Gastrocnemius medialis (tissue), 4 donors: ENCODE results near the gene CUEDC2. TPM values are rescaled to one million over a fixed set of nuclear protein-coding genes. Genes with fewer than 3 reads are reported as not detected.

Experiments used
- ATAC-seq, 2 donors: fragments of 150-250 bp; one replicate each; pipeline ENCODE4 v1.9.1; 2016
- DNase-seq, 2 donors: peaks; one replicate each; pipeline ENCODE4 v3.0.0-alpha.2; 2019
- H3K27ac ChIP-seq, 4 donors: fragments of 200-600 bp; sonication (generic); 1 replicate in 1 of 4; 2 replicates in 3 of 4; pipeline ENCODE4 v1.5.1; 2016 to 2018; ENCODE audit warnings: mild to moderate bottlenecking in 2 of 4, moderate library complexity in 1 of 4
- H3K27me3 ChIP-seq, 3 donors: fragments of 200-600 bp; sonication (generic) in 2 of 3; 1 replicate in 1 of 3; 2 replicates in 2 of 3; pipeline versions ENCODE4 v1.5.1 to v1.6.0; 2016 to 2019; ENCODE audit warnings: mild to moderate bottlenecking in 1 of 3, moderate library complexity in 1 of 3
- H3K36me3 ChIP-seq, 2 donors: fragments of 200-600 bp; sonication (generic) in 1 of 2; one replicate each; pipeline ENCODE4 v1.5.1; 2017 to 2018
- H3K4me1 ChIP-seq, 2 donors: fragments of 200-600 bp; sonication (generic) in 1 of 2; one replicate each; pipeline ENCODE4 v1.5.1; 2016 to 2017; ENCODE audit warnings: mild to moderate bottlenecking in 2 of 2
- H3K4me3 ChIP-seq, 4 donors: fragments of 200-600 bp; sonication (generic) in 3 of 4; 1 replicate in 1 of 4; 2 replicates in 3 of 4; pipeline ENCODE4 v1.5.1; 2016 to 2019; ENCODE audit warnings: mild to moderate bottlenecking in 2 of 4
- H3K9me3 ChIP-seq, 3 donors: fragments of 200-600 bp; sonication (generic) in 2 of 3; 1 replicate in 1 of 3; 2 replicates in 2 of 3; pipeline ENCODE4 v1.5.1; 2016 to 2019
- POLR2A ChIP-seq, 2 donors: fragments of 450-650 bp; IDR thresholded peaks; one replicate each; pipeline ENCODE4 v1.6.1; 2017; ENCODE audit warnings: antibody characterized with exemption in 2 of 2, mild to moderate bottlenecking in 2 of 2, moderate library complexity in 2 of 2
- in situ Hi-C, 4 donors: fragments of 200-750 bp; cut with MboI; loops; one replicate each; pipeline versions ENCODE4 v1.15.0 to v1.8.0; 2017; ENCODE audit warnings: low sequenced_read_pairs in 4 of 4
- intact Hi-C: fragments of 100-400 bp; cut with DNase I; formaldehyde crosslinking; loops from one replicate; pipeline ENCODE4 v1.15.1; 2023; ENCODE audit warnings: low total_unique reads
- total RNA-seq, 4 donors: library from RNA; depleted of rRNA; stranded (reverse); fragments of >200 nt; gene quantifications; one replicate each; pipeline versions ENCODE4 v1.1.0 to v1.2.3, GENCODE V29; 2016
- TF ChIP-seq, protein P1 (sequence below), 5 experiments: fragments of 450-650 bp in 3 of 5; fragments of 200-600 bp in 2 of 5; sonication (generic) in 2 of 5; IDR thresholded peaks in 4 of 5; conservative IDR thresholded peaks in 1 of 5; 1 replicate in 4 of 5; 2 replicates in 1 of 5; pipeline ENCODE4 v1.5.1; 2016 to 2019; ENCODE audit warnings: antibody characterized with exemption in 5 of 5, mild to moderate bottlenecking in 3 of 5, moderate library complexity in 3 of 5

CUEDC2 gene
- total RNA-seq, 4 donors from 2014 or later, result 51.6 to 83.1 (median 70.2) TPM

DNA sequence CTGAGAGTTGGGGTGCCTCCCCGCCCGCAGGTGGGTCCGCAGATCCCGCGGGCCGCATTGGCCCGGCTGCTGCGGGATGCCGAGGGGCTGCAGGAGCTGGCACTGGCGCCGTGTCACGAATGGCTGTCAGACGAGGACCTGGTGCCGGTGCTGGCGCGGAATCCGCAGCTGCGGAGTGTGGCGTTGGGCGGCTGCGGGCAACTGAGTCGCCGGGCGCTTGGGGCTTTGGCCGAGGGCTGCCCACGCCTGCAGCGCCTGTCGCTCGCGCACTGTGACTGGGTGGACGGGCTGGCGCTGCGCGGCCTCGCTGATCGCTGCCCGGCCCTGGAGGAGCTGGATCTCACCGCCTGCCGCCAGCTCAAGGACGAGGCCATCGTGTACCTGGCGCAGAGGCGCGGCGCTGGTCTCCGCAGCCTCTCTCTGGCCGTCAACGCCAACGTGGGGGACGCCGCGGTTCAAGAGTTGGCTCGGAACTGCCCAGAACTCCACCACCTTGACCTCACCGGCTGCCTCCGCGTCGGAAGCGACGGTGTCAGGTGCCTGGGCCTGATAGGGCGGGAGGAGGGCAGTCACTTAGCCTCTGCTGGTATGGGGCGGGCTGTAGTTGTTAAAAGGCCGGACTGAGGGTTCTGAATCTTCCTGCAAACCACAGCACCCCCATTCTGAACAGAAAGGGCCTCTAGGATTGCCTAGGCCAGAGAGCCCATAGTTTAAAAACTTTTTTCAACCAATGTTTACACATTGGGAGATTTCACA, 10.4 kb downstream of the CUEDC2 start:
- Histone ChIP-seq H3K4me3 (peak overlapping the region; percentile 82 to 92 (median 87)), H3K27me3 (peaks cover 13 to 20% (median 14%) of the 10 kb centered on the region in 3 donors), H3K9me3 (no peaks in the 10 kb centered on the region), H3K4me1 (peaks cover 27 to 30% of the 10 kb centered on the region in 2 donors), H3K27ac (peak overlapping the region; percentile 85 to 97 (median 94)), H3K36me3 (no peaks in the 10 kb centered on the region)
- TF ChIP-seq, protein P1, sequence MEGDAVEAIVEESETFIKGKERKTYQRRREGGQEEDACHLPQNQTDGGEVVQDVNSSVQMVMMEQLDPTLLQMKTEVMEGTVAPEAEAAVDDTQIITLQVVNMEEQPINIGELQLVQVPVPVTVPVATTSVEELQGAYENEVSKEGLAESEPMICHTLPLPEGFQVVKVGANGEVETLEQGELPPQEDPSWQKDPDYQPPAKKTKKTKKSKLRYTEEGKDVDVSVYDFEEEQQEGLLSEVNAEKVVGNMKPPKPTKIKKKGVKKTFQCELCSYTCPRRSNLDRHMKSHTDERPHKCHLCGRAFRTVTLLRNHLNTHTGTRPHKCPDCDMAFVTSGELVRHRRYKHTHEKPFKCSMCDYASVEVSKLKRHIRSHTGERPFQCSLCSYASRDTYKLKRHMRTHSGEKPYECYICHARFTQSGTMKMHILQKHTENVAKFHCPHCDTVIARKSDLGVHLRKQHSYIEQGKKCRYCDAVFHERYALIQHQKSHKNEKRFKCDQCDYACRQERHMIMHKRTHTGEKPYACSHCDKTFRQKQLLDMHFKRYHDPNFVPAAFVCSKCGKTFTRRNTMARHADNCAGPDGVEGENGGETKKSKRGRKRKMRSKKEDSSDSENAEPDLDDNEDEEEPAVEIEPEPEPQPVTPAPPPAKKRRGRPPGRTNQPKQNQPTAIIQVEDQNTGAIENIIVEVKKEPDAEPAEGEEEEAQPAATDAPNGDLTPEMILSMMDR (IDR thresholded peaks at IDR 0.05 in 4 of 5, conservative IDR thresholded peaks at IDR 0.05 in 1 of 5), result no peak
- peak in 1 of 2 donors; percentile 29 for TF ChIP-seq POLR2A (IDR thresholded peaks at IDR 0.05)
- intact Hi-C loops (loop anchor here (1.0 to 5.0 kb wide), 5 partner anchors 10 to 81 kb away; partner anchors contain the start of genes CUEDC2 and SUFU), in situ Hi-C loops (no loop called here)
- DNase-seq, result peak in 1 of 2 donors; percentile 53
- ATAC-seq, result peak; percentile 5 to 15

DNA sequence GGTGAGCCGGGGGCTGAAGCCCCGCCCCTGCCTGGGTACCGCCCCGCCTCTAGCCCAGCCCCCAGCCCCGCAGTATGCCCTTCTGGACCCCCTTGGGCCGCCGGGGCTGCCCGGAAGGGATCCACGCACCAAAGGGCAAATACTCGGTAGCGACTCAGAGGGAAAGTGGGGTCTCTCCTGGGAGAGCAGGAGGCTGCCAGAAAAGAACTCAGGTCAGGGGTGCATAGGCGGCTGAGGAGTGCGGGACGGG, 10.9 kb downstream of the CUEDC2 start:
- peaks cover 17 to 25% (median 19%) of the 10 kb centered on the region in 3 donors for H3K27me3 ChIP-seq
- peak overlapping the region; percentile 82 to 92 (median 87) for H3K4me3 ChIP-seq
- peaks cover 27 to 30% of the 10 kb centered on the region in 2 donors for H3K4me1 ChIP-seq
- TF ChIP-seq, protein P1 (IDR thresholded peaks at IDR 0.05 in 4 of 5, conservative IDR thresholded peaks at IDR 0.05 in 1 of 5), result no peak
- no peak for TF ChIP-seq POLR2A (IDR thresholded peaks at IDR 0.05)
- H3K36me3 ChIP-seq, result no peaks in the 10 kb centered on the region
- peak overlapping the region; percentile 85 to 97 (median 94) for H3K27ac ChIP-seq
- no peaks in the 10 kb centered on the region for H3K9me3 ChIP-seq
- no peak for DNase-seq
- ATAC-seq, result no peak
- intact Hi-C loops, result loop anchor here (1.0 to 5.0 kb wide), 4 partner anchors 11 to 82 kb away; partner anchors contain the start of genes CUEDC2 and SUFU
- in situ Hi-C loops, result no loop called here

DNA sequence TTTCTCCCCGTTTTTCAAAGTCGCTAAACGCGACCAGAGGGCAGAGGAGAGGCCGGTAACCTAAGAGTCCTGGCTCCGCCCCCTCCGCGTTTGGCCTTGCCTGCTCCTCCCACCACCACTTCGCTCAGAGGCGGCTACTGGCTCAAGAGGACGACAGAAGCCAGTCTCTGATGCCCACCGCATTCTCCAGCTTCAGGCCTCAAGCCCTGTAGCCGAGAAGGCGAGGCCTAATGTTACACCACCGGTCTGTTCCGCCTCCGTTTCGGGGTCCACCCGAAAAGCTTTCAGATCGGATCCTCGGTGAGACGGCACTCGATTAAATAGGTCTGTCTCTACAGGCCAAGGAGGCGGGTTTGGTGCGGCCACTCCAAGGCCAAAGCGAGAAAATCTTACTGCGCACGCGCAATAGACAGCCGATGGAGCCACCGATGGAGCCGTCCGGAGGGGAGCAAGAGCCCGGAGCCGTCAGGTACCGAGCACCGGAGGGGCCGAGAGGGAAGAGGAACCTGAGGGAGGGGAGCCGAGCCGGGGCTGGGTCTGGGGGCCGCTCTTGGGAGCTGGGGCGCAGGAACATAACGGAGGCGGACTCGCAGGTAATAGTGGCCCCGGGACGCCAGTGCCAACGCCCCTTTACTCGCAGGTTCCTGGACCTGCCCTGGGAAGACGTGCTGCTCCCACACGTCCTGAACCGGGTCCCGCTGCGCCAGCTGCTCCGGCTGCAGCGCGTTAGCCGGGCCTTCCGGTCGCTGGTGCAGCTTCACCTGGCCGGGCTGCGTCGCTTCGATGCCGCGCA, 11.5 kb downstream of the CUEDC2 start, which contains the start of gene FBXL15:
Gene FBXL15, plus strand, starts transcription at position 123 of the 793 bp plus-strand sequence. Its CDS starts 294 bp downstream, at position 417.
- Histone ChIP-seq H3K9me3 (no peaks in the 10 kb centered on the region), H3K4me1 (peaks cover 27 to 30% of the 10 kb centered on the region in 2 donors), H3K27me3 (peaks cover 20 to 30% (median 24%) of the 10 kb centered on the region in 3 donors), H3K4me3 (peak within 1 kb of the TSS; percentile 82 to 92 (median 87)), H3K36me3 (no peaks in the 10 kb centered on the region), H3K27ac (peak within 1 kb of the TSS; percentile 85 to 97 (median 94))
- intact Hi-C loops, result loop anchor here (1.0 to 5.0 kb wide), 4 partner anchors 11 to 82 kb away; partner anchors contain the start of genes CUEDC2 and SUFU
- in situ Hi-C loops, result no loop called here
- DNase-seq, result peak; percentile 96
- peak; percentile 90 to 94 for ATAC-seq
- TF ChIP-seq, protein P1 (IDR thresholded peaks at IDR 0.05 in 4 of 5, conservative IDR thresholded peaks at IDR 0.05 in 1 of 5), result peak in 2 of 5 experiments; percentile 22 to 41
- peak; percentile 30 to 39 for TF ChIP-seq POLR2A (IDR thresholded peaks at IDR 0.05)

DNA sequence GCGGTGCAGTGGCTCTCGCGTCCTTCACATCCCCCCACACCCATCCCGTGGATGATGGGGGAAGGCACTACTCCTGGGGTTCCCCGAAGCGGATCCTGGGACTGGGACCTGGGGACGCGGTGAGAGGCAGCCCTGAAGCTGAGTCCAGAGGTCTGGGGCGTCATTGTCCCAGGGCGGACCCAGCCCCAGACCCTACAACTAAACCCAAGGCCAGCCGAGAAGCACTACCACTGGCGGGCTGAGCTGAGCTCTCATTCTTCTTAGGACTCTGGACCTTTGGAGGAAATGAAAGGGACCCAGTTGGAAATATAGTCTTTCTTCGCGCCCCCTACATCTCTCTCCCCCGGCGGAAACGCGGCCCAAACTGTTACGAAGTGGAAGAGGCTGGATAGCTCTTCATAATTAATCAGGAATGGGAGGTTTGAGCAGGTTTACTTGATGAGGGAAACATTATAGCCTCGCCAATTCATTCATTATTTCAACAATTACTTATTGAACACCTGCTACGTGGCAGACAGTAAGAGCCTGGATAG, 12.1 kb downstream of the CUEDC2 start:
- Histone ChIP-seq H3K27ac (peak overlapping the region; percentile 85 to 97 (median 94)), H3K27me3 (peaks cover 25 to 37% (median 27%) of the 10 kb centered on the region in 3 donors), H3K4me1 (peaks cover 27 to 30% of the 10 kb centered on the region in 2 donors), H3K4me3 (peak overlapping the region; percentile 82 to 92 (median 87)), H3K36me3 (no peaks in the 10 kb centered on the region), H3K9me3 (no peaks in the 10 kb centered on the region)
- TF ChIP-seq POLR2A (IDR thresholded peaks at IDR 0.05), result no peak
- TF ChIP-seq, protein P1 (IDR thresholded peaks at IDR 0.05 in 4 of 5, conservative IDR thresholded peaks at IDR 0.05 in 1 of 5), result no peak
- ATAC-seq (no peak), DNase-seq (no peak)
- in situ Hi-C loops (no loop called here), intact Hi-C loops (loop anchor here (5.0 kb wide), 1 partner anchor 57 kb away; no protein-coding TSS in a partner anchor)
